ENCODE results near the gene SAP30. TPM values are rescaled to one million over a fixed set of nuclear protein-coding genes. Genes with fewer than 3 reads are reported as not detected.

The SAP30 gene
- total and polyA plus RNA-seq, 2 of the 4 experiments (the other 2 are of a cell fraction): 3.8 to 11.7 TPM

DNA sequence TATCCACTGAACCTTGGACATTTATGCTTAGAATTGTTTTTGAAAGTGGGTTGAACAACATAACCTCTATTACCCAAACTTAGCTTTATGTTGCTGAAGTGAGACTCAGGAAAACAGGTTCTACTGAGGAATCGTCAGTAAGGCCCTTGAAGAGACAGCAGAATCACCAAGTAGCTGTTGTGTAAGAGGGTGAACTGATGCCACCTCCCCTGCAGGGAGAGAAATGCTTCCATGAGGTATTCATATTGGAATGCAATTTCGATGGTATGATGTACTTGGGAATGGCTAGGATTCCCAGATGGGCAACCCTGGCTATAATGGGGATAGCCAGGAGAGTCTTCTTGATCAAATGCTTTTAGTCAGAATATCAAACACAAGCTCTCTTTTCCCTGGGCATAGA is 32.3 kb downstream of the SAP30 start:
- TF ChIP-seq MAFK (IDR thresholded peaks at IDR 0.05; ENCODE audit: low read depth, low read length) (no peak), CEBPB (IDR thresholded peaks at IDR 0.05; ENCODE audit: low read depth, low read length) (peak; percentile 55; the same call in 1 of the 2 replicates)
- H2AFZ ChIP-seq (replicated peaks; ENCODE audit: low read length, poor library complexity): no peak overlapping the region
- no peak overlapping the region for H4K91ac ChIP-seq (ENCODE audit: insufficient read depth, low read depth, low read length)
- no TSS peak for BruUV-seq (replicated peaks)
- H3K9me3 ChIP-seq (ENCODE audit: control insufficient read depth, insufficient read depth, low read length): no peaks in the 10 kb centered on the region
- H3K4me2 ChIP-seq (ENCODE audit: low read depth, low read length): no peak overlapping the region
- intact Hi-C loops (cut with micrococcal nuclease): no loop called here
- no peak overlapping the region for H2BK15ac ChIP-seq (ENCODE audit: low read depth, low read length)
- H3K27ac ChIP-seq (ENCODE audit: insufficient read depth, low read length): no peak overlapping the region
- H3K36me3 ChIP-seq (ENCODE audit: control insufficient read depth, insufficient read depth, low read length): no peaks in the 10 kb centered on the region
- no peak overlapping the region for H3K14ac ChIP-seq (replicated peaks; ENCODE audit: low read depth, low read length)
- no peak overlapping the region for H2BK5ac ChIP-seq (ENCODE audit: low read depth, low read length, poor library complexity, severe bottlenecking)
- in situ Hi-C loops (cut with MboI; ENCODE audit: low sequenced_read_pairs): no loop called here
- no peaks in the 10 kb centered on the region for H3K4me1 ChIP-seq (ENCODE audit: control insufficient read depth, insufficient read depth, low read length)
- H3K4me3 ChIP-seq (ENCODE audit: insufficient read depth, low read depth, low read length): no peak overlapping the region
- H4K5ac ChIP-seq (ENCODE audit: low read depth, low read length): no peak overlapping the region
- H4K20me1 ChIP-seq (ENCODE audit: insufficient read depth, low read length): no peaks in the 10 kb centered on the region
- no peak overlapping the region for H3K23ac ChIP-seq (ENCODE audit: low read depth, low read length)
- H3K9me1 ChIP-seq (ENCODE audit: insufficient read depth, low read length): no peaks in the 10 kb centered on the region
- no peak overlapping the region for H3K4ac ChIP-seq (ENCODE audit: low read depth, low read length)
- ChIA-PET CTCF (interaction anchor here (1.0 to 1.4 kb wide), 3 partner anchors 9 to 84 kb away, joined by 3 read pairs; no protein-coding TSS in a partner anchor), POLR2A (ENCODE audit: unreplicated experiment) (interaction anchor here (1.1 kb wide), 1 partner anchor 33 kb away, joined by 10 read pairs; no protein-coding TSS in a partner anchor)
- no peaks in the 10 kb centered on the region for H3K27me3 ChIP-seq (ENCODE audit: control insufficient read depth, insufficient read depth, low read length)
- no peak overlapping the region for H3K9ac ChIP-seq (ENCODE audit: low read depth, low read length)
- H2AK9ac ChIP-seq (replicated peaks; ENCODE audit: low read depth, low read length, poor library complexity): no peak overlapping the region
- no peaks in the 10 kb centered on the region for H3K79me1 ChIP-seq (ENCODE audit: low read depth in 1 of 2, low read length in 2 of 2)
- dilution Hi-C loops (cut with HindIII; ENCODE audit: low sequenced_read_pairs, unreplicated experiment): no loop called here
- 100% methylated on average over 1 of the region's 2 CpGs; no CpG with 5 or more reads in 1 of the 2 experiments for WGBS, 2 experiments (ENCODE audit: extremely low coverage in 2 of 2, insufficient read length in 1 of 2)
- no peak overlapping the region for H3K18ac ChIP-seq (ENCODE audit: low read depth, low read length)
- ATAC-seq (ENCODE audit: low read depth) (peak; percentile 37; the same call in 1 of the 2 replicates), DNase-seq (peak; percentile 39)
- no peak overlapping the region for H2BK20ac ChIP-seq (ENCODE audit: low read depth, low read length)
- H2BK120ac ChIP-seq (ENCODE audit: low read depth, low read length): no peak overlapping the region
- H2AK5ac ChIP-seq (ENCODE audit: low read depth, low read length): no peak overlapping the region
- H4K8ac ChIP-seq (ENCODE audit: low read depth in 2 of 2, low read length in 2 of 2): no peak overlapping the region
- H3K56ac ChIP-seq (ENCODE audit: extremely low read depth, insufficient read depth, low read length): no peak overlapping the region
